GM19240 (cell line): Measurements from ENCODE around the gene DDX24.

Experiments
- DNase-seq: peaks from one replicate; pipeline ENCODE4 v3.0.0; 2011; ENCODE audit warnings: low spot score; ENCODE audit not compliant: insufficient read length

The DDX24 gene

GRCh38 chr14:94014382-94014781 is 66.6 kb downstream of the DDX24 start:
- DNase-seq = no peak

- no peak for DNase-seq
Measured at GRCh38 chr14:94011795-94012194, 69.2 kb downstream of the DDX24 start.

DNA sequence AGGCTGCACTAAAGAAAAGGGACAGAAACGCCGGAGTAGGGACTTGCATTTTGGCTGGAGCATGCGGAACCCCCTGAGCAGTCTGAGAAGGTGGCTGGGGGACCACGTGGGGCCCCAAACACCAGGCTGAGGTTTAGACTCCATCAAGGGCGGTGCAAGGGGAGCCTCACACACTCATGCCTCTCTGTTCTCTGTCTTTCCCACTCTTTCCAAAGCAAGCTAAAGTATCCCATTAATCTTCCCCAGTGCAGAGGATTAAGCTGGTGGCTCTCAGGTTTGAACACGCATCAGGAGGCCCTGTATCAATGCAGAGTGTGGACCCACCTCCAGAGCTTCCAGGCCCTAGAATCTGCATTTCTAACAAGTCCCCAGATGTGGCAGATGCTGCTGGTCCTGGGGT is 70.4 kb downstream of the DDX24 start:
- no peak for DNase-seq

DNA sequence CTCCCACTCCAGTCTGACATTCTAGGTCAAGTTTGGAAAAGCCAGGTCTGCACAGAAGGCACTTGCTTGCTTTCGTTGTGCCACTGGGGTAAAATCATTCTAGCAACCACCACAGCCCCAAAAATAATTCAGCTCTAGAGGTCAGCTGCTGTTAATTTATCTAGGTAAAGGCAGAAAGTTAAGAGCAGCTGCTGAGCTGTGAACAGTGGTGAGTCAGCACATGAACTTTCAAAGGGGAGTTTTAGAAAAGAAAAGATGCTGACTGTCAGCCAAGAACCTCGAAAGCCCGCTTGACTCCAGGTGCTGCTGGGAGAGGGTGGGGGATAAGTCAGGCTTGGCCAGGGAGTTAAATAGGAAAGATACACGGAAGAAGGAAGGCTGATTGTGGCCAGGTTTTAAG is 71.2 kb downstream of the DDX24 start:
- DNase-seq = no peak

DNA sequence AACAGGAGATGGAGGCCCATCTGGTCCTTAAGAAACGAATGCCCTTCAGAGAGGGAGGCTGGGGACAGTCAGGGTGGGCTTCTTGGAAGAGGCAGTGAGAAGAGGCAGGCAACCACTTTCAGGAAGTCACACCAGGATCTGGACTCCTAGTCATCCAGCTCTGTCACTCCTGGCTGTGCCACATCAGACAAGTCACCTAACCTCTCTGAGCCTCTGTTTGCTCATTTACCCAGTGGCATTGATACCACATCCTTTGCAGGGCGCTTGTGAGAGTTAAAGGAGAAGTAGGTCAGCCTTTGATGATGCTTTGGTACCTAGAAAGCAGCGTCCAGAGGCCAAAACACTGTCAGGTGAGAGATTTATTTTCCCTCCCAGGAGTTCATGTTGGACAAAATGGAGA is 72.8 kb downstream of the DDX24 start:
- no peak for DNase-seq

GRCh38 chr14:94005324-94006073 is 75.5 kb downstream of the DDX24 start:
- DNase-seq = no peak

GRCh38 chr14:94004015-94004414 is 77.0 kb downstream of the DDX24 start:
- no peak for DNase-seq

DNA sequence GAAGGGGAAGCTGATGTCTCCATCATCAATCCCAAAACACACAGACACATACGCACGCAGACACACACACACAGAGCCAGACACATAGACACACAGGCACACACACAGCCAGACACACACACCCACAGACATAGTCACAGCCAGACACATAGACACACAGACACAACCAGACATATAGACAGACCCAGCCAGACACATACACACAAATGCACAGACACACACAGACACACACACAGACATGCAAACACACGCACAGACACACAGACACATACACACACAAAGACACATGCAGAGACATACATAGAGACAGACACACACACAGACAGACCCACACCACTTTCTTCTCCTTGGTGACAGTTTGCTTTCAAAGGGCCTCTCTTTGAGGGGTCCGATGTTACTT is 77.6 kb downstream of the DDX24 start:
- DNase-seq = no peak

DNA sequence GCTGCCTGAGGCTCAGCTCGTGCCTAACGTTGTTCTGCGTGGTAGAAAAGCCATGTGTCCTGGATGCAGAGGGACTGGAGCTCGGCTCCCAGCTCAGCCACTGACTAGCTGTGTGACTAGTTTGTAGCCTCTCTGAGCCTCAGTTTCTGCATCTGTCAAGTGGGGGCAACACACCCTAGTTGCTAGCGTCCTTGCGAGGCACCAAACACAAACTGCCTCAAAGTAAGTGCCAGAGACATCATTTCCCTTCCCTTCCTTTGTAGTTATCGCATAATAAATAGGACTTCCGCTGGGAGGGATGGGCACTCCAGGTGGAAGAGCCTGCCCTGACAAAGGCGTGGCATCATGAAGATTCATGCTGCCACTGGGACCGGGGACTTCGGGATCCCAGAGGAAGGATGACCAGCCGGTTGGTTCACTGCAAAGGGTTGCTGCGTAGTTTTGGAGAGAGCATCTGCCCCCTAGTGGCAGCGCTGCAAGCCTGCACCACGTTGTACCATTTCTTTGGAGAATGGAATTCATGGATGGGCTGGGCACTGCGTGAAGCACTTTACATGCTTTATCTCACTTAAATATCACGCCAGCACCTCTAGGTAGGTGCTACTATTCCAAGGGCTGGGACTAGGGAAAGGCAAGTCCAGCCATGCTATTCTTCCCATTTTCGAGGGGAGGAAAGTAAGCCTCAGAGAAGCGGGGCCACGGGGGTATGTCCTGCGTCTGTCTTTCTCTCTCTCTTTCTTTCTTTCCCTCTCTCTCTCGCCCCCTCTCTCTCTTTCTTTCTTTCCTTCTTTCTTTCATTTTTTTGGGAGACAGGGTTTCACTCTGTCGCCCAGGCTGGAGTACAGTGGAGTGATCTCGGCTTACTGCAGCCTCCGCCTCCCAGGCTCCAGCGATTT is 79.3 kb downstream of the DDX24 start:
- DNase-seq = peak; percentile 73

GRCh38 chr14:94001016-94001415 is 80.0 kb downstream of the DDX24 start:
- no peak for DNase-seq

GRCh38 chr14:94000267-94000666 is 80.7 kb downstream of the DDX24 start:
- no peak for DNase-seq

- DNase-seq = no peak
Measured at GRCh38 chr14:93999573-93999972, 81.4 kb downstream of the DDX24 start.

DNA sequence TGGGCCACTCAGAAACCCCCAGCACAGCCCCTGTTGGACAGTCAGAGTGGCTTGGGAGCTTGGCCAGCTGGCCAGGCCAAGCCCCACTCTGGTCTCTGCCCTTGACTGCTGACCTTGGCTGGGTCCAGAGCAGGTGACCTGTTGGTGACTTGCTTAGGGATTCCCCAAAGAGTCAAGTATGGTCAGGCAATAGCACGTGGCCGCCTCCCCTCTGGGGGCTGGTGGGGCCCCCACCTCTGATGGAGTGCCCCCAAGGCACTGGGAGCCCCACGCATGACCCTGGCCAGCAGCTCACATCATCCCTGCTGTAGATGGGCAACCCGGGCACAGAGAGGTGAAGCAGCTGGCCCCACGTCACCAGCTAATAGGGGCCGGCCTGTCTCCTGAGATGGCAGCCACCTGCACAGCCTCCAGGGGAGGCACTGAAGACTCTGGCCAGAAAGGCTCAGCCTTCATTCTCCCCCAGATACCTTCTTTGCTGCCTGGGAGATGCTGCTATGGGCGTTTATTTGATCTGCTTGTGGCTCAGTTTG is 82.1 kb downstream of the DDX24 start:
- DNase-seq = no peak
